Lower leg skin (tissue), 3 donors: ENCODE results near the gene PRDM2.

Experiments used
- POLR2A ChIP-seq, 2 donors: fragments of 450-650 bp; IDR thresholded peaks; one replicate each; pipeline ENCODE4 v1.6.1; 2016 to 2017; ENCODE audit warnings: antibody characterized with exemption in 2 of 2, mild to moderate bottlenecking in 1 of 2, moderate library complexity in 1 of 2
- TF ChIP-seq, protein P1 (sequence below), 3 donors: fragments of 450-650 bp; IDR thresholded peaks; one replicate each; pipeline ENCODE4 v1.5.1; 2016; ENCODE audit warnings: antibody characterized with exemption in 3 of 3, mild to moderate bottlenecking in 3 of 3, moderate library complexity in 2 of 3

DNA sequence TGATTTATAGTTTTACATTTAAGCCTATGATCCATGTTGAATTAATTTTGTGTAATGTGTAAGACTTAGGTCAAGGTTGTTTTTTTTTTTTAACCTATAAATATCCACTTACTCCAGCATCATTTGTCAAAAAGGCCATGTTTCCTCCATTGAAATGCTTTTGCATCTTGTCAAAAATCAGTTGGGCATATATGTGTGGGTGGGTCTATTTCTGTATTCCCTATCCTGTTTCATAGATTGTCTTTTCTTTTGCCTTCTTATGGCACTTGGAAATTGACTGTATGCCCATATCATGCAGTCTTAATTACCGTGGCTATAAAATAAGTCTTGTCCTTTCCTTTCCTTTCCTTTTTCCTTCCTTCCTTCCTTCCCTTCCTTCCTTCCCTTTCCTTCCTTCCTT lies 138.2 kb downstream of the PRDM2 start:
- no peak for TF ChIP-seq POLR2A (IDR thresholded peaks at IDR 0.05)
- TF ChIP-seq, protein P1, sequence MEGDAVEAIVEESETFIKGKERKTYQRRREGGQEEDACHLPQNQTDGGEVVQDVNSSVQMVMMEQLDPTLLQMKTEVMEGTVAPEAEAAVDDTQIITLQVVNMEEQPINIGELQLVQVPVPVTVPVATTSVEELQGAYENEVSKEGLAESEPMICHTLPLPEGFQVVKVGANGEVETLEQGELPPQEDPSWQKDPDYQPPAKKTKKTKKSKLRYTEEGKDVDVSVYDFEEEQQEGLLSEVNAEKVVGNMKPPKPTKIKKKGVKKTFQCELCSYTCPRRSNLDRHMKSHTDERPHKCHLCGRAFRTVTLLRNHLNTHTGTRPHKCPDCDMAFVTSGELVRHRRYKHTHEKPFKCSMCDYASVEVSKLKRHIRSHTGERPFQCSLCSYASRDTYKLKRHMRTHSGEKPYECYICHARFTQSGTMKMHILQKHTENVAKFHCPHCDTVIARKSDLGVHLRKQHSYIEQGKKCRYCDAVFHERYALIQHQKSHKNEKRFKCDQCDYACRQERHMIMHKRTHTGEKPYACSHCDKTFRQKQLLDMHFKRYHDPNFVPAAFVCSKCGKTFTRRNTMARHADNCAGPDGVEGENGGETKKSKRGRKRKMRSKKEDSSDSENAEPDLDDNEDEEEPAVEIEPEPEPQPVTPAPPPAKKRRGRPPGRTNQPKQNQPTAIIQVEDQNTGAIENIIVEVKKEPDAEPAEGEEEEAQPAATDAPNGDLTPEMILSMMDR (IDR thresholded peaks at IDR 0.05): no peak
